NOMO-1 treated with DMSO at 0.1 percent for 48 hours (cell line): Measurements from ENCODE around the gene CEP85.

ENCODE experiments used
- DNase-seq: peaks from one replicate; lab custom pipeline; 2025; ENCODE audit not compliant: unreplicated experiment; lab: John Stamatoyannopoulos, UW

Gene CEP85

DNA sequence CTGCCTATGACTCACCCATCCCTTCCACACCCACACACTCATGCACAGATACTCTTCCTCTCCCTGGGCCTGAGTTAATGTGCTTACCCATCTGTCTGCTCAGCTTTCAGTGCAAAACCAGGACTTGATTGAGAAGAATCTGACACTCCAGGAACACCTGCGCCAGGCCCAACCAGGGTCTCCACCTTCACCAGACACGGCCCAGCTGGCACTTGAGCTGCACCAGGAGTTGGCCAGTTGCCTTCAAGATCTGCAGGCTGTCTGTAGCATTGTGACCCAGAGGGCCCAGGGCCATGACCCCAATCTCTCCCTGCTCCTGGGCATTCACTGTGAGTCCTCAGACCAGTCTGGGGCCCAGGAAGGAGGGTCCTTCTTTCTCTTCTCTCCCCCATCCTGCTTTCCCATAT, 42.4 kb downstream of the CEP85 start:
- peak; percentile 81 for DNase-seq

DNA sequence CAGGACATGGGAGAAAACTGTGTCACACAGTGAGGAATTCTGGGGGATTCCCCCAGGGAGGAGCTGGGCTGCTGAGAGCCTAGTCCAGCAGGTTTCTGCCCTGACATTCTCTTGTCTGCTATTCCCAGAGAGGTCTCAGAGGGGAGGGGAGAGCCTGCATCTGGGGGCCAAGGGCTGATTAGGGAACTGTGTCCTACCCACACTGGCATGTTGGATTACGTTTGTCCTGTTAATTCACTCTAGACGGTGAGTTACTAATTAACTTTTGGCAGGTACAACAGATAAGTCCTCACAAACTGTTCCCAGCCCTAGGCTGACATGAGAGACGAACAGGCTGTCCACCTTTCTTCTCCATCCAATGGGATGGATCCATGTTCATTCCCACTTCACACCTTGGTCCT, 43.3 kb downstream of the CEP85 start:
- DNase-seq: no peak

DNA sequence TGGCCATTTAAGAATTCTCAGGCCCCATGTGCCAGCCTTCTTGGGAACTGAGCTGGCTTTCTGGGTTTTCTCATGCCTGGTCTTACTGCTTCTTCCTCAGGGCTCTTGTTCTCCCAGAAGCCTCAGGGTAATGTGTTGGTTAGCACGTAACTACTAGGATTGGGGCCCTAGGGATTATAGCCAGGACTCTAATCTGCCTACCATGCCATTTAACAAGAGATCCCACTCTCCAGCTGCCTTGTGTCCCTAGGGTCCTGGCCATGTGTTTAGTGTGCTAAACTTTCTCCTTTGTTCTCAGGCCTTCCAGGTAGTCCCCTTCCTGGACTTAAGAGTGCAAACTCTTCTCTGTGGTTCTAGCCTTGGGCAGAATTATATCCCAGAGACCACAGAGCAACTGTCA, 43.7 kb downstream of the CEP85 start:
- no peak for DNase-seq

DNA sequence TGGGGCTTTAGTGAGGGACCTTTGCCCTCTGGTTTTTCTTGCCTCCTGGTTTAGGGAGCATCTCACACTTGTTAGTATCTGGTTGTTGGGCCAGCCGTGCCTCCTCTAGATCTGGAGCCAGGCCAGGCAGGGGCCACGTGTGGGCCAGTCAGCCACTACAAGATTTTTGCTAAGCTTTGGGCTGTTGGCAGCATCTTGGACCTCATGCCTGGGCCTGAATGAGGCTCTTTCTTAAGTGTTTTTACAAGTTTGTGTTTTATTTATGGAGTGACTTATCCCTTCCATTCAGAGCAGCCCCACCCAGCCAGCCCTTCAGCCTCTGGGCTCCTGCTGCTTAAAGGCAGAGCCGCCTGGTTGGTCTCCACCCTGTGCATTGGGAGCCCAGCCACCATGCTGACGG, 44.3 kb downstream of the CEP85 start:
- DNase-seq: no peak

DNA sequence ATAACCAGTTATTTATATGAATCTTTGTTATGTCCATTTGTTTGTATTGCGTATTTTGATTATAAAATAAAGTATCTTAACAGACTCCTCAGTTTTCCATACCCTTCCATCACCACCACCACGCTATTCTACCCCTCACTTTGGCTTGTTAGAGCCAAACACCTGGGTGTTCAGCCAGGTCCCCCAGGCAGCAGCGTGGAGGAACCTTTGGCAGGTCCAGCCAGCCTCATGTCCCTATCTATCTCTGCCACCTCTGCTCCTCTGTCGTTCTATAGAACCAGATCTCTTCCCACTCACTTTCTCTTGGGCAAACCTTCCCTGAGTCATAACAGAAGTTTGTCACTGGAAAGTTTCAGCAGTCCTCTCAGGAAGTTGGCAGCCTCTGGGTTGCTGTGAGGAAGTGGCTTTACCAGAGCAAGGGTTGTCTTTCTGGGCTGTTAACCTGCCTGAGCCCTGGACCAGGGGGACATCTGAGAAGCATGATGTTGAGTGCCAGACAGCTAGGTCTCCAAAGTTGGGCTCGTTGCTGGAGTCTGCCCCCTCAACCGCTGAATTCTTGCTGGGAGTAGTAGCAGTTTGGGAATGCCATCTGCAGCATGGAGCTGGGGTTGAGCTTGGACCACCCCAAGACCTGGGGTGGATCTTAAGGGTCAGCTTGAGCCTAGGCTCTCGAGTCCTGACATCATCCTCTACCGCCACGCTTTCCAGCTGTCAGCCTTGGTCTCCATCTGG, 44.9 kb downstream of the CEP85 start:
- peak; percentile 31 for DNase-seq

DNA sequence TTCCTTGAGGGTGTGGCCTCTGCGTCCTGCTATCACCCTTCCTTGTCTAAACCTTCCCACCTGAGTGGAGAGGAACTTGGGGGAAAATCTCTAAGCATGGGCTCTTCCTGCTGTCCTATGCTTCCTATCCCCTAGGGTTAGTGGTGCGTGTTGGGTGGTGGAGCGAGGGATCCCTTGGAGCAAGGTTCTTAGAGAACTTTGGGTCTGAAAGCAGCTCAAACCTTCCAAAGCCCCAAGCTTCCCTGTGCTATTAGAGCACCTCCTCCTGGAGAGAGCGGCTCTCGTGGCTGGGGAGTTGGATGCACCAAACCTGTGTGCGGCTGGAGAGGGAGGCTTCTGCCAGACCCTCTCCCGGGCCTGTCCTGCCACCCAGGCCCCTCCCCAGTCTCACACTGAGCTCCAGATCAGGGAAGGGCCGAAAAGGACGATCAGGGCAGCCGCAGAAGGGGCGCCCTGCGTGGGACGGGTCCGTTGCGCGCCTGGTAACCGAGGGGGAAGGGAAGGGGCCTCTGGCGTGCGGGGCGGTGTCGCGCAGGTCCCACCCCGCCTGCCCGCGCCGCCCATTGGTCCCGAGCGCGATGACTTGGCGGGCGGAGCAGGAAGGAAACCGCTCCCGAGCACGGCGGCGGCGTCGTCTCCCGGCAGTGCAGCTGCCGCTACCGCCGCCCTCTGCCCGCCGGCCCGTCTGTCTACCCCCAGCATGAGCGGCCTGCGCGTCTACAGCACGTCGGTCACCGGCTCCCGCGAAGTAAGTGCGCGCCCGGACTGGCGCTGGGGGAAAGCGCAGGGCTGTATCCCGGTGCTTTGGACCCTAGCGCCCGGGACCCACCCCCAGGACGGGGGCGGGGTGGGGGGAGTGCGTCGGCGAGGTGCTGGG, 45.7 kb downstream of the CEP85 start, which contains the start of gene SH3BGRL3:
Gene SH3BGRL3, plus strand, starts transcription at position 631 of the 877 bp plus-strand sequence. Its CDS starts 70 bp downstream, at position 701.
- peak; percentile 82 for DNase-seq

DNA sequence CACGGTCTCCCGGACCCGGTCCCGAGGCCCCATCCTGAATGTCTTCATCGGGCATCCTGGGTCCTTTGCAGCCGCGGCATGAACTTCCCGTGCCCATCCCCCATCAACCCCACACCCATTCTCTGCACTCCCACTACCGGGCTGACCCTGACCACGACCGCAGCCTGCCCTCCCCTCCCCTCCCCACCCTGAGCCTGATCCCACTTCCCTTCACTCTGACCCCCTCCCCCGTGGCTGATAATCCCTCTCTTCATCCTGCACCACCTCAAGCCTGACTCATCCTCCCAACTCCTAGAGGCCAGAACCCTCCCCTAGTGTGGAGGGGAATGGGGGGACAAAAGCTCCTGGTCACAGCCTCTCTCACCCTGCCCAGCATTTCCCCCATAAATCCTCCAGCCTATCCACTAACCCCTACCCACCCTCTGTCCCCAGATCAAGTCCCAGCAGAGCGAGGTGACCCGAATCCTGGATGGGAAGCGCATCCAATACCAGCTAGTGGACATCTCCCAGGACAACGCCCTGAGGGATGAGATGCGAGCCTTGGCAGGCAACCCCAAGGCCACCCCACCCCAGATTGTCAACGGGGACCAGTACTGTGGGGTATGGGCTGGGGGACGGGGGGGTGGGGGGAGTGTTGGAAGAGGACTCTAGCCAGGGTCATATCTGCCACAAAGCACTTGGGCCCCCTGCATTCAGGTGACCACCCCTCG, 46.5 kb downstream of the CEP85 start:
- no peak for DNase-seq

DNA sequence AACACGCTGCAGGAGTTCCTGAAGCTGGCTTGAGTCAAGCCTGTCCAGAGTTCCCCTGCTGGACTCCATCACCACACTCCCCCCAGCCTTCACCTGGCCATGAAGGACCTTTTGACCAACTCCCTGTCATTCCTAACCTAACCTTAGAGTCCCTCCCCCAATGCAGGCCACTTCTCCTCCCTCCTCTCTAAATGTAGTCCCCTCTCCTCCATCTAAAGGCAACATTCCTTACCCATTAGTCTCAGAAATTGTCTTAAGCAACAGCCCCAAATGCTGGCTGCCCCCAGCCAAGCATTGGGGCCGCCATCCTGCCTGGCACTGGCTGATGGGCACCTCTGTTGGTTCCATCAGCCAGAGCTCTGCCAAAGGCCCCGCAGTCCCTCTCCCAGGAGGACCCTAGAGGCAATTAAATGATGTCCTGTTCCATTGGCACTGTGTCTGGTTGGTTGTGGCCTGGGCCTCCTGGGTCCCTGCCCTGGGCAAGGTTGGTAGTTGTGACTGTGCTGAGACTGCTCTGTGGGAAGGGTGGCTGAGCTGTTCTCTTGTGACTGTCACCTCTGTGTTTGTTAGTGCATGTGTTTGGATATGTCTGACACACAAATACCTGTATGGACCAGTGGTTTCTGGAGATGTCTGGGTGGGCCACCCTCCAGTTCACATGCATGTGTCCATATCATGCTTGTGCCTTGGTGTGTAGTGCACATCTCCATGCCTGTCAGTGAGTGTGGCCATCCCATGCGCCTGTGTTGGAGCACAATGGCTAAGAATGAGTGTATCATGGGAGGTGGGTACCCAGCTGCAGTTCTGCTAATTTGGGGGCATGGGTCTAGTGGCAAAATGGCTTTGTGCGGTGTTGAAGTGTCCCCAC, 47.3 kb downstream of the CEP85 start:
- no peak for DNase-seq

DNA sequence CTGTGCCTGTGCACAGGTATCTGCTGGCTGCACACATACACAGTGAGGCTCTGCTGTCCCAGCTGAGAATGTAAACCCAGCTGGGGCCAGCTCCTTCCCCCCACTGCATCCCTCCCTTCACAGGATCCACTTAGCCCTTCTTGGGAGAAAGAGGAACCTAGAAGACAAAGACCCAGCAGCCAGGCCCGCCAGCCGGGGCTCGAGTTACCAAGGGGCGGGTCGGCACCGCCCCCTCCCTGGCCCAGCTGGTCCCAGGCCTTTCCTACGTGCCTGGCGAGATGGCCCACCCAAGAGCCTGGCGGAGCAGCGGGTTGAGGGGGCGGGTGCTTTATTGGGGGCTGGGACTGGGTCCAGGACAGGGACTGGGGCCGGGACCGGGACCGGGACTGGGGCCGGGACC, 48.0 kb downstream of the CEP85 start:
- DNase-seq: peak; percentile 28

DNA sequence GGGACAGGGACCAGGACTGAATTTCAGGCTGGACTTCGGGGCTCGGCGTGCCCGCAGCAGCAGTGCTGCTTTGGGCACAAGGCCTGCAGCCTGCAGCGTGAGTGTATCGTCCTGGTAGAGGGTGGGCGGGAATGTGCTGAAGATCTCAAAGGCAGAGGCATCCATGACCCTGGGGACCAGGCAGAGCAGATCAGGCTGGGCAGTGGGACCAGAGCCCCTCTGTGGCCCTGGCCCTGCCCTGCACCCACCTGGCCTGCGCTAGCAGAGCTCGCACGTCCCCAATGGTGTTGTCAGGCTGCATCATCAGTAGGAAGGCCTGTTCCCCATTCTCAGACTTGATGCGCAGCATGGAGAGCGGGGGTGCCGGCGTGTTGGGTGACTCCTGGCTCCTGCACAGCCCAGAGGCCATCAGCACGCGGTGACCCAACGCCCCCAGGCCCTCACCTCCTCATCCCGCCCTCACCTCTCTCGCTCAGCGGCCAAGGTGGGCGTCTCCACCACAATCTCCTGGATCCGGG, 48.5 kb downstream of the CEP85 start:
- DNase-seq: no peak

DNA sequence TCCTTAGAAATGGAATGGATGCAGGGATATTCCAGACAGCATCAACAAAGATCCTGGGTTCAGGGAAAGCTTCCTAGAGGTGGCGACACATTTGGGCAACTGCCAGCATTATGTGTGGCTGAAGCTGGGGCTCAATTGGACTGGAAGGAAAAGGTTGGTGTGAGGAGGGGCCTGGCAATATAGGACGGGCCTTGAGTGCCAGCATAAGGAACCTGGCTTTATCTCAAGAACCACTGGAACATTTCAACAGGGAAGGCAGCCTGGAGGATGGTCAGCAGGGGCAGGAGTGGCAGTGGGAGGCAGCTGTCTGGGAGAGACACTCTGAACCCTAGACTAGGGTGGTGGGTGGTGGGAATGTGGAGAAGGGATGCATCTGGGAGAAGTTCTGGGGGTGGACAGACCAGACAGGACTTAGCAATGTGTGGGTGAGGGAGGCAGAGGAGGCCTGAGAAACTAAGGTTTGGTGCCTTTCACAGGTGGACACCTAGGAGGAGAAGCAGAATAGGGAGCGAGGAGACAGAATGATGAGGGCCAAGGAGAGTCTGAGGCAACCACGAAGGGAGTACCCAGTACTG, 49.4 kb downstream of the CEP85 start:
- DNase-seq: no peak

DNA sequence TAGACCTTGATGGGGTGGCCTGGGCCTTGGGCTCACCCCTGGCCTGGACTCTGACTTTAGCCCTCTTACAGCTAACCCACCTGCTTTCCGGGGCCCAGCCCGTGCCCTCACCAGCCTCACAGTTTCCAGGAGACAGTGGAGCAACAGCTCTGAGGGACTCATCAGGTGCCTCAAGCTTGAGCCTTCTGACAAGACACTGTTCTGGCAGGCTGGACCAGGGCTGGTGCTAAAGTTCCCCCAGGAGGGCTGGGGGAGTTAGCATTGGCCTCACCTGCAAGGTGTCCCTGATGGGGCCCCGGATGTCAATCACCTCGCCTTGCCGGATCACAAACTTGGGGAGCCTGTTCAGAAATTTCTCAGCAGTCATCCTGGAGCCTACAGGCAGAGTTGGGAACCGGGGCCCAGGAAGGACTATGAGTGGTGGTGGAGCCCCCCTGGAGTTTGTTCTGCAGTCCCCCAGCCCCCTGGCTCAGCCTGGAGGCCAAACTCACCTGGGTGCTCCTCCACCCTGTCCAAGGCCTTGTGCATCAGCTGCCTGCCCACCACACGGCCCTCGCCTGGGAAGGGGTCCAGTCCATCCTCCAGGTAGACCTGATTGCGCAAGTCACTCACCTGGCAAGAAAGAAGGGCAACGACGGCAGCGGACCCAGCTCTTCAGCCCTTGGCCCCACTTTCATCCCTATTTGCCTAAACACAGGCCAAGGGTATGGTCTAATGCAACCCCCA, 50.0 kb downstream of the CEP85 start:
- DNase-seq: no peak

DNA sequence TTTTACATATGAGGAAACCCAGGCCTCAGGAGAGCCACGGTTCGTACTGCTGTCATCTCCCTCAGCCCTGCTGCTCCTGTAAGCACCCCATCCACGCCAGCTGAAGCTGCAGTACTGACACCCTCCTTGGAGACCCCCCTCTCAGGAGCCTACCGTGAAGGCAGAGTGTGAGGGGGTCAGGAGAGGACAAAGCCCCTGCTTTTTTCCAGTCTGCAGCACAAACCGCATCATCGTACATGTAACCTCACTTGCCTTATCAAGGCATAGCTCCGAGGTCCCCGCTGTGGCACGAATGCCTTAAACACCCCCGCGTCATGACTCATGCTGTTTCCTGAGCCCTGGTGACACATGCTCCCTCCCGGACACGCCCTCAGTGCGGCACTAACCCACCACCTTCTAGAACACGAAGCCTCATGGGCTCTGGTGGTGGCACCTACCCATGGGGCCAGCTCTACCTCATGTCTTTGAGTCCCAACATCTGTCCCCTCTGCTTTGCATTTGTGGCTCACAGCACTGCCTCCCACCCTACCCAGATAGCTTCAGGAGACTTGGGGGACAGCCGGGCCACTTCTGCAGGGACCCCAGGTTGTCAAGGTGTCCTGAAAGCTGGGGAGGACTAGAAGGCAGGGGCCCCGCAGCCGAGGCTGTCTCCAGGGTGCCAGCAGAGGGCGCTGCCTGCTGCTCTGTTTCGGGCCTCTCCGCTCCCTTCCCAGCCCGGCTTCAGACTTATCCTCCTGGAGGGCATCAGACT, 50.8 kb downstream of the CEP85 start:
- DNase-seq: peak; percentile 93

DNA sequence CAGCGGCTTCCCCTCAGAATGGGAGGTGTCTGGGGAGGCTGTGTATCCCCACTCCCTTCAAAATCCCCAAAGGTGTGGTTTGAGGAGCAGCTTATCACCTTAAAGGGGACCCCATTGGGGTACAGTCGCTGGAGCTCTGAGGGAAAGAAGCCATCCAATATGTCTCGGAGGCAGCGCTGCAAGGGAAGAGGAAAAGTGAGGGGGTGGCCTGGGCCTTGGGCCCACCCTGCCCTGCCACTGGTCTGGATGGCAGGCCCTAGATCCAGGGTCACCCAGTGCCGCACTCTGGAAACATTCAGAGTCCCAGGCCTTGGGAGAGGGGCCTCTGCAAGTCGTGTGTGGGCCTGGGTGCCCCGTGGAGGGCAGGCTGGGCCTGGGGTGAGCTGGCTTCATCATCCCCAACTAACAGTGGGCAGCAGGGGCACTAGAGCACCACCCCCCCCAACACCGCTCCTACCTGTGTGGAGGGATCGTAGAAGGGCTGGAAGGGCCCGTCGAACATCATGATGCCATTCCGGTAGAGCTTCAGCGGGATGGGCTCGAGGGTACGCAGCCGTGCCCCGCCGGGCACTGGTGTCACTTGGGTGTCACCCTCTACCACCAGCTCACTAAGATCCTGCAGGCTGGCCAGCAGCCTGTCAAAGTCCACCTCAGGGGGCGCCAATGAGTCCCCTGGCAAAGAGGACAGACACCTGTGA, 51.5 kb downstream of the CEP85 start:
- DNase-seq: no peak

DNA sequence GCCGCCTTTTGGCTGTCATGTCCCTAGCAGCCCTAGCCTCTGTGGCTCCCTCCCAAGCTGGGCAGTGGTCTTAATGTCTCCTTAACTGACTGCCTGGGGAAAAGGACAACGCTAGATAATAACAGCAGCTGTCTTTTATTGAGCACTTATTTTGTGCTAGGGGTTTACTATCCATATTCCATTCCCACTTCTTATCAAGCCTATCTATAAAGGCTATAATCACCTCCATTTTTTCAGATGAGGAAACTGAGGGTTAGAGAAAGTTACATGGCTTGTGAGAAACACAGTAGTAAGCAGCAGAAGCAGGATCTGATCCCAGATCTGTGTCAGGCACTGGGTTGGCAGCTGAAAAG, 52.0 kb downstream of the CEP85 start:
- DNase-seq: no peak

DNA sequence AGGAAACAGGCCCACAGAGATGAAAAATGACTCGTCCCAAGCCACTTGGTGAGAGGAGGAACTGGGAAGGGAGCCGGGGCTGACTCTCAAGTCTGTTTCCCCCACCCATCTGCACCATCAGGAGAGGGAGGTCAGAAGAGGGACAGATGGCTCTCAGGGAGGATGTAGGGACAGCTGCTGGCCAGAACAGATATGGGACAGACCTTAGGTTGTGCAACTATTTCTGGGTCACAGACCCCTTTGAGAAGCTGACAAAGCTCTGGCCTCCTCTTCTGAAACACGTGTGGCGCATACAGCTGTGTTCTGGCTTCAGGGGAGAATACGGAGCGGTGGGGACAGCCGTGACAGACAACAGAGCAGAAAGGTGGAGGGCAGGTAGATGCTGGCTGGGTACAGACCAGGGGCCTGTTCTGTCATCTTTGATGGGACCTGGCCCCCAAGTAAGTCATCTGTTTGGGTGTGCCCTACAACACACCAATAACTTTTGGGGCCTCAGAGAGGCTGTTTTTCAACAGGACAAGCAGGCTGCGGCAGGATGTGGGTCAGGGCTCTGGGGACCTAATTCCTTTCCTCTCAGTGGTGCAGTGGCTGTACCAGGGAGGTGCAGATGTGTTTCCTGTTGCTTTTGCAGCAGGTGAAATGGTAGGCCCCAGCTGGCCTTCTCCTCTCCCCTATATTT, 53.2 kb downstream of the CEP85 start:
- peak; percentile 8 for DNase-seq

DNA sequence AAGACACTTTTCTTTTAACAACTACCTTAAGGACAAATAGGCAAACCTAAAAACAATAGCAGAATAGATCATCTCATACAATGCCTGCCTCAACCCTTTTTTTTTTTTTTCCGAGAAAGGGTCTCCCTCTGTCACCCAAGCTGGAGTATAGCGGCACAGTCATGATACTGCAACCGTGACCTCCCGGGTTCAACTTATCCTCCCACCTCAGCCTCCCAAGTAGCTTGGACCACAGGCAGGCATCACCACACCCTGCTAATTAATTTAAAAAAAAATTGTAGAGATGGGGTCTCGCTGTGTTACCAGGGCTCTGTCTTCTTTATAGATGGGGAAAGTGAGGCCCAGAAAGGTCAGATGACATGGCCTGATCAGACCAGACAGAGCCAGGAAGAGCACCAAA, 53.8 kb downstream of the CEP85 start:
- no peak for DNase-seq
